IMR-90 (cell line): ENCODE data around the gene PSEN2.

Experiments used
- BHLHE40 ChIP-seq: fragments of 150-350 bp; IDR thresholded peaks from 2 replicates; pipeline ENCODE4 v1.6.1; 2016; ENCODE audit warnings: mild to moderate bottlenecking, low read depth, low read length
- CEBPB ChIP-seq: IDR thresholded peaks from 2 replicates; pipeline ENCODE4 v1.6.1; 2012; ENCODE audit warnings: low read depth, low read length, improper control_type of control experiment
- MAFK ChIP-seq: IDR thresholded peaks from 2 replicates; pipeline ENCODE4 v1.6.1; 2012; ENCODE audit warnings: low read depth, low read length, improper control_type of control experiment
- POLR2A ChIP-seq: IDR thresholded peaks from 2 replicates; pipeline ENCODE4 v1.6.1; 2012; ENCODE audit warnings: mild to moderate bottlenecking, low read depth, low read length
- RAD21 ChIP-seq: IDR thresholded peaks from 2 replicates; pipeline ENCODE4 v1.6.1; 2012; ENCODE audit warnings: low read length, improper control_type of control experiment
- RCOR1 ChIP-seq: IDR thresholded peaks from 2 replicates; pipeline ENCODE4 v1.6.1; 2012; ENCODE audit warnings: mild to moderate bottlenecking, low read length, improper control_type of control experiment; ENCODE audit not compliant: insufficient replicate concordance
- RFX5 ChIP-seq: IDR thresholded peaks from 2 replicates; pipeline ENCODE4 v1.8.0; 2012; ENCODE audit warnings: low read depth, mild to moderate bottlenecking, low read length, moderate library complexity
- SMC3 ChIP-seq: fragments of 150-350 bp; IDR thresholded peaks from 2 replicates; pipeline ENCODE4 v1.6.1; 2016; ENCODE audit warnings: low read depth, mild to moderate bottlenecking, antibody characterized with exemption, low read length, moderate library complexity
- TF ChIP-seq, protein P1 (sequence below): fragments of 150-350 bp; IDR thresholded peaks from 2 replicates; pipeline ENCODE4 v1.6.1; 2016; ENCODE audit warnings: low read depth, mild to moderate bottlenecking, low read length, moderate library complexity, borderline replicate concordance
- TF ChIP-seq, protein P2 (sequence below): fragments of 150-350 bp; IDR thresholded peaks from 2 replicates; pipeline ENCODE4 v1.6.1; 2017; ENCODE audit warnings: mild to moderate bottlenecking, antibody characterized with exemption, low read length, low read depth
- TF ChIP-seq, protein P3 (sequence below): conservative IDR thresholded peaks from 2 replicates; pipeline ENCODE4 v1.5.1; 2012; ENCODE audit warnings: mild to moderate bottlenecking, low read depth, low read length, improper control_type of control experiment

DNA sequence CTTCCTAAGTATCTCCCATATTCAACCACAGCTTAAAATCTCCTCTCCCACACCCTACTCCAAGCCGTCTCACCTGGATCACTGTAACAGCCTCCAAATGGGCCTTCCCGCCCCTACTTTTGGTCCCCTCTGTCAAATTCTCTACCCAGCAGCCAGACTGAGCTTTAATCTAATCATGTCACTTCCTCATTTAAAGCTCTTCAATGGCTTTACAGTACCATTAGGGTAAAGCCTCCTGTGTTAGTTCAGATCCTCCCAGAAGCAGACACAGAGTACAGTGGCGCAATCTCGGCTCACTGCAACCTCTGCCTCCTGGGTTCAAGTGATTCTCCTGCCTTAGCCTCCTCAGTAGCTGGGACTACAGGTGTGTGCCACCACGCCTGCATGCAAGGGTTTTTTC is 46.8 kb upstream of the PSEN2 start:
- TF ChIP-seq, protein P1, sequence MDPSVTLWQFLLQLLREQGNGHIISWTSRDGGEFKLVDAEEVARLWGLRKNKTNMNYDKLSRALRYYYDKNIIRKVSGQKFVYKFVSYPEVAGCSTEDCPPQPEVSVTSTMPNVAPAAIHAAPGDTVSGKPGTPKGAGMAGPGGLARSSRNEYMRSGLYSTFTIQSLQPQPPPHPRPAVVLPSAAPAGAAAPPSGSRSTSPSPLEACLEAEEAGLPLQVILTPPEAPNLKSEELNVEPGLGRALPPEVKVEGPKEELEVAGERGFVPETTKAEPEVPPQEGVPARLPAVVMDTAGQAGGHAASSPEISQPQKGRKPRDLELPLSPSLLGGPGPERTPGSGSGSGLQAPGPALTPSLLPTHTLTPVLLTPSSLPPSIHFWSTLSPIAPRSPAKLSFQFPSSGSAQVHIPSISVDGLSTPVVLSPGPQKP: no peak
- TF ChIP-seq, protein P2, sequence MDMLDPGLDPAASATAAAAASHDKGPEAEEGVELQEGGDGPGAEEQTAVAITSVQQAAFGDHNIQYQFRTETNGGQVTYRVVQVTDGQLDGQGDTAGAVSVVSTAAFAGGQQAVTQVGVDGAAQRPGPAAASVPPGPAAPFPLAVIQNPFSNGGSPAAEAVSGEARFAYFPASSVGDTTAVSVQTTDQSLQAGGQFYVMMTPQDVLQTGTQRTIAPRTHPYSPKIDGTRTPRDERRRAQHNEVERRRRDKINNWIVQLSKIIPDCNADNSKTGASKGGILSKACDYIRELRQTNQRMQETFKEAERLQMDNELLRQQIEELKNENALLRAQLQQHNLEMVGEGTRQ: no peak
- TF ChIP-seq, protein P3, sequence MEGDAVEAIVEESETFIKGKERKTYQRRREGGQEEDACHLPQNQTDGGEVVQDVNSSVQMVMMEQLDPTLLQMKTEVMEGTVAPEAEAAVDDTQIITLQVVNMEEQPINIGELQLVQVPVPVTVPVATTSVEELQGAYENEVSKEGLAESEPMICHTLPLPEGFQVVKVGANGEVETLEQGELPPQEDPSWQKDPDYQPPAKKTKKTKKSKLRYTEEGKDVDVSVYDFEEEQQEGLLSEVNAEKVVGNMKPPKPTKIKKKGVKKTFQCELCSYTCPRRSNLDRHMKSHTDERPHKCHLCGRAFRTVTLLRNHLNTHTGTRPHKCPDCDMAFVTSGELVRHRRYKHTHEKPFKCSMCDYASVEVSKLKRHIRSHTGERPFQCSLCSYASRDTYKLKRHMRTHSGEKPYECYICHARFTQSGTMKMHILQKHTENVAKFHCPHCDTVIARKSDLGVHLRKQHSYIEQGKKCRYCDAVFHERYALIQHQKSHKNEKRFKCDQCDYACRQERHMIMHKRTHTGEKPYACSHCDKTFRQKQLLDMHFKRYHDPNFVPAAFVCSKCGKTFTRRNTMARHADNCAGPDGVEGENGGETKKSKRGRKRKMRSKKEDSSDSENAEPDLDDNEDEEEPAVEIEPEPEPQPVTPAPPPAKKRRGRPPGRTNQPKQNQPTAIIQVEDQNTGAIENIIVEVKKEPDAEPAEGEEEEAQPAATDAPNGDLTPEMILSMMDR: no peak
- TF ChIP-seq RFX5 (no peak), SMC3 (no peak), POLR2A (no peak), CEBPB (no peak), RAD21 (no peak), BHLHE40 (no peak), MAFK (no peak), RCOR1 (no peak)
